Suprapubic skin (tissue), 4 donors: ENCODE data around the gene GRID1. TPM values are rescaled to one million over a fixed set of nuclear protein-coding genes. Genes with fewer than 3 reads are reported as not detected.
A peak's percentile ranks its signal among the peaks of the same experiment; 100 is the strongest.

ENCODE experiments used
- DNase-seq, 2 donors: peaks; one replicate each; pipeline ENCODE4 v3.0.0-alpha.2; 2019; ENCODE audit warnings: low spot score in 2 of 2
- H3K27ac ChIP-seq: fragments of 200-600 bp; sonication (generic); one replicate; pipeline ENCODE4 v1.5.1; 2019
- H3K27me3 ChIP-seq: fragments of 200-600 bp; sonication (generic); one replicate; pipeline ENCODE4 v1.5.1; 2019
- H3K36me3 ChIP-seq: fragments of 200-600 bp; sonication (generic); one replicate; pipeline ENCODE4 v1.5.1; 2019
- H3K4me1 ChIP-seq: fragments of 200-600 bp; sonication (generic); one replicate; pipeline ENCODE4 v1.5.1; 2019
- H3K4me3 ChIP-seq: fragments of 200-600 bp; sonication (generic); one replicate; pipeline ENCODE4 v1.5.1; 2019; ENCODE audit warnings: mild to moderate bottlenecking
- H3K9me3 ChIP-seq: fragments of 200-600 bp; sonication (generic); one replicate; pipeline ENCODE4 v1.5.1; 2019
- EP300 ChIP-seq: sonication (generic); formaldehyde crosslinking; IDR thresholded peaks from one replicate; pipeline ENCODE4 v1.6.1; 2017; ENCODE audit warnings: antibody characterized with exemption
- POLR2A ChIP-seq, 2 donors: fragments of 450-650 bp; IDR thresholded peaks; one replicate each; pipeline ENCODE4 v1.6.1; 2017; ENCODE audit warnings: antibody characterized with exemption in 2 of 2, mild to moderate bottlenecking in 2 of 2, moderate library complexity in 2 of 2
- POLR2AphosphoS5 ChIP-seq, 3 donors: sonication (generic); formaldehyde crosslinking; IDR thresholded peaks; one replicate each; pipeline ENCODE4 v1.6.1; 2017; ENCODE audit warnings: antibody characterized with exemption in 3 of 3
- WGBS: methylation state at CpG from one replicate; pipeline ENCODE4 v1.1.5; 2018; 5-methylcytosine and 5-hydroxymethylcytosine counted together
- total RNA-seq, 4 donors: library from RNA; depleted of rRNA; stranded (reverse); fragments of >200 nt; gene quantifications; one replicate each; pipeline ENCODE4 v1.1.0, GENCODE V29; 2016
- TF ChIP-seq, protein P1 (sequence below), 2 donors: fragments of 200-600 bp in 1 of 2; fragments of 450-650 bp in 1 of 2; sonication (generic) in 1 of 2; IDR thresholded peaks; one replicate each; pipeline ENCODE4 v1.5.1; 2016 to 2019; ENCODE audit warnings: antibody characterized with exemption in 2 of 2, mild to moderate bottlenecking in 1 of 2, moderate library complexity in 1 of 2

GRID1 gene
- total RNA-seq, 4 donors from 2014 or later = 1.8 to 3.1 (median 2.4) TPM

DNA sequence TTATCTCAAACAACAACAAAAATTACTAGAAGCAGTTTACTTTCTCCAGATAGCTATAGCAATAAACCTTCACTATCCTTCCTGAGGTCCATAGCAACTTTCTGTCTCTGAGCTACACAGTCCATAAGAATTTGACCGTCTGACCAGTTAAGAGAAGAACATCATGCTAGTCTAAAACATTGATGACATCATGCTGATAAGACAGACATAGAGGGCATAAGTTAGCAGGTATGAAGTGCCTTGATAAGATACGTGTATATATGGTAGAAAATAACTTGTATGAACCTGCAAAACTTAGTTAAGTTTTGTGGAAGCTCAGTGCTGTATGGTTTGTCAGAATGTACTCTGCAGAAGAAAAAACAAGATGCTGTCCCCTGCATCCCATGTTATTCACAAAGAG, 353.0 kb downstream of the GRID1 start:
- 68% methylated on average over 2 of the region's 2 CpGs for WGBS
- Histone ChIP-seq H3K9me3 (no peaks in the 10 kb centered on the region), H3K4me1 (no peaks in the 10 kb centered on the region), H3K36me3 (no peaks in the 10 kb centered on the region), H3K4me3 (no peak overlapping the region), H3K27ac (no peak overlapping the region), H3K27me3 (no peaks in the 10 kb centered on the region)
- DNase-seq = no peak
- TF ChIP-seq POLR2AphosphoS5 (IDR thresholded peaks at IDR 0.05) (no peak), POLR2A (IDR thresholded peaks at IDR 0.05) (no peak)

GRCh38 chr10:86007171-86007570, 359.4 kb downstream of the GRID1 start:
- DNase-seq = no peak
- no peak overlapping the region for H3K4me3 ChIP-seq
- no peaks in the 10 kb centered on the region for H3K9me3 ChIP-seq
- 89% methylated on average over 6 of the region's 6 CpGs for WGBS
- H3K36me3 ChIP-seq = no peaks in the 10 kb centered on the region
- no peak overlapping the region for H3K27ac ChIP-seq
- TF ChIP-seq POLR2AphosphoS5 (IDR thresholded peaks at IDR 0.05) = no peak
- no peak for TF ChIP-seq POLR2A (IDR thresholded peaks at IDR 0.05)
- TF ChIP-seq EP300 = no peak
- TF ChIP-seq, protein P1, sequence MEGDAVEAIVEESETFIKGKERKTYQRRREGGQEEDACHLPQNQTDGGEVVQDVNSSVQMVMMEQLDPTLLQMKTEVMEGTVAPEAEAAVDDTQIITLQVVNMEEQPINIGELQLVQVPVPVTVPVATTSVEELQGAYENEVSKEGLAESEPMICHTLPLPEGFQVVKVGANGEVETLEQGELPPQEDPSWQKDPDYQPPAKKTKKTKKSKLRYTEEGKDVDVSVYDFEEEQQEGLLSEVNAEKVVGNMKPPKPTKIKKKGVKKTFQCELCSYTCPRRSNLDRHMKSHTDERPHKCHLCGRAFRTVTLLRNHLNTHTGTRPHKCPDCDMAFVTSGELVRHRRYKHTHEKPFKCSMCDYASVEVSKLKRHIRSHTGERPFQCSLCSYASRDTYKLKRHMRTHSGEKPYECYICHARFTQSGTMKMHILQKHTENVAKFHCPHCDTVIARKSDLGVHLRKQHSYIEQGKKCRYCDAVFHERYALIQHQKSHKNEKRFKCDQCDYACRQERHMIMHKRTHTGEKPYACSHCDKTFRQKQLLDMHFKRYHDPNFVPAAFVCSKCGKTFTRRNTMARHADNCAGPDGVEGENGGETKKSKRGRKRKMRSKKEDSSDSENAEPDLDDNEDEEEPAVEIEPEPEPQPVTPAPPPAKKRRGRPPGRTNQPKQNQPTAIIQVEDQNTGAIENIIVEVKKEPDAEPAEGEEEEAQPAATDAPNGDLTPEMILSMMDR (IDR thresholded peaks at IDR 0.05) = no peak
- no peaks in the 10 kb centered on the region for H3K27me3 ChIP-seq
- H3K4me1 ChIP-seq = no peaks in the 10 kb centered on the region

DNA sequence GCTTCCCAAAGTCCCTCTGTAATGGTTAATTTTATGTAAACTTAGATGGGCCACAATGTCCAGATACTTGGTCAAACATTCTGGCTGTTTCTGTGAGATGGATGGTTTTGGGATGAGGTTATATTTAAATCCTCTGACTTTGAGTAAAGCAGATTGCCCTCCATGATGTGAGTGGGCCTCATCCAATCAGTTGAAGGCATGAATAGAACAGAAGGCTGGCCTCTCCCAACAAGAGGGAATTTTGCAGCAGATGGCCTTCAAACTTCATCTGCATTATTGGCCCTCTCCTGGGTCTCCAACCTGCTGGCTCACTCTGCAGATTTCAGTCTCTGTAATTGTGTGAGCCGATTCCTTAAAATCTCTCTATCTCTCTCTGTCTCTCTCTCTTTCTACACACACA, 362.3 kb downstream of the GRID1 start:
- Histone ChIP-seq H3K9me3 (no peaks in the 10 kb centered on the region), H3K4me3 (no peak overlapping the region), H3K27me3 (no peaks in the 10 kb centered on the region), H3K4me1 (no peaks in the 10 kb centered on the region), H3K36me3 (no peaks in the 10 kb centered on the region), H3K27ac (no peak overlapping the region)
- no peak for DNase-seq
- 87% methylated on average over 1 of the region's 1 CpG for WGBS
- no peak for TF ChIP-seq POLR2AphosphoS5 (IDR thresholded peaks at IDR 0.05)
- no peak for TF ChIP-seq EP300
- TF ChIP-seq, protein P1 (IDR thresholded peaks at IDR 0.05) = no peak
- TF ChIP-seq POLR2A (IDR thresholded peaks at IDR 0.05) = no peak

DNA sequence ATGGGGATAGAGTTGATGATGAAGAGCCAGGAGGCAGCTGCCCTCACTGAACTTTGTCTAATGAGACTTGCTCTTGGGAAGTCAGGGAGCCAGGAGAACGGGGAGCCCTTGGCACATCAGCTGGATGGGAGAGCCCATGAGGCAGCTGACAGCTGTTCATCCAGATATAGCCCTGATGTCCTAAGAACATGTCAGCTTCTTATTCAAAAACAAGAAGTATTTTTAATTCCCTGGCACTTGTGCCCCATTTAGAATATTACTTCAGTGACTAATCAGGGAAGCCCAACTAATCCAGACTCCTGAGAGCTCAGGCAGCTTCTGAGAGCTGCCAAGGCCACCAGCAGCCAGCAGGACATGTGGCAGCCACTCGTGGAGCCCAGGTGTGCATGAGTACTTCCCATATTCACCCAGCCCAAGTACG, 363.4 kb downstream of the GRID1 start:
- DNase-seq = peak in 1 of 2 donors; percentile 34
- TF ChIP-seq EP300 (no peak), POLR2AphosphoS5 (IDR thresholded peaks at IDR 0.05) (no peak), POLR2A (IDR thresholded peaks at IDR 0.05) (no peak)
- TF ChIP-seq, protein P1 (IDR thresholded peaks at IDR 0.05) = no peak

GRCh38 chr10:86001521-86001920, 365.1 kb downstream of the GRID1 start:
- no peak overlapping the region for H3K4me3 ChIP-seq
- WGBS = 73% methylated on average over 2 of the region's 2 CpGs
- TF ChIP-seq, protein P1 (IDR thresholded peaks at IDR 0.05) = no peak
- no peak for TF ChIP-seq POLR2AphosphoS5 (IDR thresholded peaks at IDR 0.05)
- no peak for TF ChIP-seq POLR2A (IDR thresholded peaks at IDR 0.05)
- H3K4me1 ChIP-seq = no peaks in the 10 kb centered on the region
- H3K36me3 ChIP-seq = no peaks in the 10 kb centered on the region
- DNase-seq = peak in 1 of 2 donors; percentile 8
- no peaks in the 10 kb centered on the region for H3K27me3 ChIP-seq
- no peaks in the 10 kb centered on the region for H3K9me3 ChIP-seq
- no peak overlapping the region for H3K27ac ChIP-seq

More for the DNA sequence above, 363.4 kb downstream of the GRID1 start:
- Histone ChIP-seq H3K27me3 (no peaks in the 10 kb centered on the region), H3K4me3 (no peak overlapping the region), H3K9me3 (no peaks in the 10 kb centered on the region), H3K4me1 (no peaks in the 10 kb centered on the region), H3K27ac (no peak overlapping the region), H3K36me3 (no peaks in the 10 kb centered on the region)
- WGBS = 62% methylated on average over 3 of the region's 3 CpGs

- Histone ChIP-seq H3K4me1 (no peaks in the 10 kb centered on the region), H3K9me3 (no peaks in the 10 kb centered on the region), H3K4me3 (no peak overlapping the region), H3K36me3 (no peaks in the 10 kb centered on the region), H3K27me3 (no peaks in the 10 kb centered on the region), H3K27ac (no peak overlapping the region)
- no peak for DNase-seq
- TF ChIP-seq POLR2AphosphoS5 (IDR thresholded peaks at IDR 0.05) (no peak), POLR2A (IDR thresholded peaks at IDR 0.05) (no peak), EP300 (no peak)
- TF ChIP-seq, protein P1 (IDR thresholded peaks at IDR 0.05) = no peak
- WGBS = 94% methylated on average over 3 of the region's 3 CpGs
These were observed 369.1 kb downstream of the GRID1 start for GRCh38 chr10:85997544-85997943.
